DOHH2 (cell line): ENCODE measurements around the gene PIK3CG.
"Not testable (repeated sequence)": the region's sequence is repeated elsewhere in the genome, so short reads cannot be mapped to it uniquely, and the experiment has no call there.

Experiments
- H3F3A ChIP-seq: fragments of 200-600 bp; sonication (generic), shearing (Covaris generic); 2 replicates; pipeline ENCODE4 v1.6.0; 2016; ENCODE audit warnings: antibody characterized with exemption, mild to moderate bottlenecking; ENCODE audit not compliant: control insufficient read depth, insufficient read depth
- H3K27ac ChIP-seq: fragments of 200-600 bp; sonication (generic); 2 replicates; pipeline ENCODE4 v1.5.1; 2014; ENCODE audit warnings: low read depth, mild to moderate bottlenecking, low read length, moderate library complexity
- H3K27me3 ChIP-seq: fragments of 200-600 bp; sonication (generic); 2 replicates; pipeline ENCODE4 v1.6.1; 2014; ENCODE audit warnings: mild to moderate bottlenecking, low read length, mixed read lengths; ENCODE audit not compliant: control insufficient read depth
- H3K36me3 ChIP-seq: fragments of 200-600 bp; sonication (generic); 2 replicates; pipeline ENCODE4 v1.6.1; 2014; ENCODE audit warnings: mild to moderate bottlenecking, low read length, moderate library complexity, mixed read lengths; ENCODE audit not compliant: control insufficient read depth
- H3K4me1 ChIP-seq: fragments of 200-600 bp; sonication (generic); 2 replicates; pipeline ENCODE4 v1.6.1; 2014; ENCODE audit warnings: mild to moderate bottlenecking, low read length, mixed read lengths; ENCODE audit not compliant: control insufficient read depth
- H3K4me2 ChIP-seq: fragments of 200-600 bp; sonication (generic); 2 replicates; pipeline ENCODE4 v1.6.0; 2014; ENCODE audit warnings: mild to moderate bottlenecking, low read length, moderate library complexity
- H3K4me3 ChIP-seq: fragments of 200-600 bp; sonication (generic); 2 replicates; pipeline ENCODE4 v1.5.1; 2014; ENCODE audit warnings: mild to moderate bottlenecking, low read length, mixed read lengths
- H3K79me2 ChIP-seq: fragments of 200-600 bp; sonication (generic); 2 replicates; pipeline ENCODE4 v1.6.1; 2014; ENCODE audit warnings: mild to moderate bottlenecking, low read length, mixed read lengths; ENCODE audit not compliant: control insufficient read depth
- H3K9me2 ChIP-seq: fragments of 200-600 bp; sonication (generic); replicated peaks from 2 replicates; pipeline ENCODE4 v1.6.1; 2014; ENCODE audit warnings: mild to moderate bottlenecking, low read length, mixed read lengths; ENCODE audit not compliant: control insufficient read depth
- H3K9me3 ChIP-seq: fragments of 200-600 bp; sonication (generic); 2 replicates; pipeline ENCODE4 v1.6.1; 2014; ENCODE audit warnings: antibody characterized with exemption, low read length, mixed read lengths; ENCODE audit not compliant: control insufficient read depth, insufficient read depth
- H4K20me1 ChIP-seq: fragments of 200-600 bp; sonication (generic); 2 replicates; pipeline ENCODE4 v1.6.0; 2014; ENCODE audit warnings: low read depth, mild to moderate bottlenecking, antibody characterized with exemption, low read length, moderate library complexity; ENCODE audit not compliant: control insufficient read depth, insufficient read depth
- EZH2phosphoT487 ChIP-seq: fragments of 200-600 bp; sonication (generic); IDR thresholded peaks from 2 replicates; pipeline ENCODE4 v1.6.1; 2017; ENCODE audit warnings: borderline replicate concordance, mild to moderate bottlenecking, antibody characterized with exemption, low read length, moderate library complexity, mixed read lengths
- TF ChIP-seq, protein P1 (sequence below): fragments of 200-600 bp; sonication (generic); IDR thresholded peaks from one replicate; pipeline ENCODE4 v1.5.1; 2014; ENCODE audit warnings: antibody characterized with exemption, mild to moderate bottlenecking, low read depth, low read length; ENCODE audit not compliant: poor library complexity, severe bottlenecking

PIK3CG gene

DNA sequence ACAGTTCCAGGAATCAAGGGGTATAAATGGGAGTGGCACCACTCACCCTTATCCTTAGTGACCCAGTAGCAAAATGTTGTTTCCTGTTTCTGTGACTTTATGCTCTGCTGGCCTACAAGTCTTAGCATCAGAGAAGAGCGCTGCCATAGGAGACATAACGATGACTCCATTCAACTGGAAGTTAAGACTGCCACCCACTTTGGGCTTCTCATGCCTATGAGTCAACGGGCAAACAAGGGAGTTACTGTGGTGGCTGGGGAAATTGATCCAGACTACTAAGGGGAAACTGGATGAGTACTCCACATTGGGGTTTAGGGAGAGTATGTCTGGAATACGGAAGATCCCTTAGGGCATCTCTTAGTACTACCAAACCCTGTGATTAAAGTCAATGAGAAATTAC, 40.6 kb upstream of the PIK3CG start:
- no peaks in the 10 kb centered on the region for H3K79me2 ChIP-seq
- H3K27me3 ChIP-seq: no peaks in the 10 kb centered on the region
- H3K9me2 ChIP-seq: no peaks in the 10 kb centered on the region
- H3K4me1 ChIP-seq: no peaks in the 10 kb centered on the region
- H3K27ac ChIP-seq: no peak overlapping the region
- no peak overlapping the region for H3K4me3 ChIP-seq
- no peaks in the 10 kb centered on the region for H3K36me3 ChIP-seq
- no peak overlapping the region for H3K4me2 ChIP-seq
- TF ChIP-seq, protein P1, sequence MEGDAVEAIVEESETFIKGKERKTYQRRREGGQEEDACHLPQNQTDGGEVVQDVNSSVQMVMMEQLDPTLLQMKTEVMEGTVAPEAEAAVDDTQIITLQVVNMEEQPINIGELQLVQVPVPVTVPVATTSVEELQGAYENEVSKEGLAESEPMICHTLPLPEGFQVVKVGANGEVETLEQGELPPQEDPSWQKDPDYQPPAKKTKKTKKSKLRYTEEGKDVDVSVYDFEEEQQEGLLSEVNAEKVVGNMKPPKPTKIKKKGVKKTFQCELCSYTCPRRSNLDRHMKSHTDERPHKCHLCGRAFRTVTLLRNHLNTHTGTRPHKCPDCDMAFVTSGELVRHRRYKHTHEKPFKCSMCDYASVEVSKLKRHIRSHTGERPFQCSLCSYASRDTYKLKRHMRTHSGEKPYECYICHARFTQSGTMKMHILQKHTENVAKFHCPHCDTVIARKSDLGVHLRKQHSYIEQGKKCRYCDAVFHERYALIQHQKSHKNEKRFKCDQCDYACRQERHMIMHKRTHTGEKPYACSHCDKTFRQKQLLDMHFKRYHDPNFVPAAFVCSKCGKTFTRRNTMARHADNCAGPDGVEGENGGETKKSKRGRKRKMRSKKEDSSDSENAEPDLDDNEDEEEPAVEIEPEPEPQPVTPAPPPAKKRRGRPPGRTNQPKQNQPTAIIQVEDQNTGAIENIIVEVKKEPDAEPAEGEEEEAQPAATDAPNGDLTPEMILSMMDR: no peak
- no peak for TF ChIP-seq EZH2phosphoT487
- H3K9me3 ChIP-seq: peaks cover 4% of the 10 kb centered on the region; the same call in 1 of the 2 replicates
- H3F3A ChIP-seq: no peaks in the 10 kb centered on the region
- H4K20me1 ChIP-seq: no peaks in the 10 kb centered on the region

DNA sequence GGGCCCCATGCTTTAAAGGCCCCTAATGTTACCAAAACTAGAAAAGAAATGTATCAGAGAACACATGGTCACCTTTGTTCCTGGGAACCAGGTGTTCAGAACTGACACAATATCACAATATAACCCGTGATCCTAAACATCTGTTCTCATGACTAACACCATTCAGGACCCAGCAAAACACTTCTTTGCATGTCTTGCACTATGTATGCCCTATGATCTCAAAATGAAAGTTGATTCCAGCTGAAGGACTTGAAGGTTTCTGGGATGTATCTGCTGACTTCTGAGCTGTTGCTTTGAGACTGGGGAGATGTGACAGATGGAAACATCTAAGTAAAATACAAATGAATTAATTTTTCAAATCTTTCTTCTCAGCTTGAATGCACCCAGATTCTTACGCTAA, 37.5 kb upstream of the PIK3CG start:
- no peaks in the 10 kb centered on the region for H3F3A ChIP-seq
- H3K27ac ChIP-seq: no peak overlapping the region
- no peak overlapping the region for H3K4me2 ChIP-seq
- H4K20me1 ChIP-seq: no peaks in the 10 kb centered on the region
- H3K9me2 ChIP-seq: no peaks in the 10 kb centered on the region
- H3K4me1 ChIP-seq: no peaks in the 10 kb centered on the region
- no peaks in the 10 kb centered on the region for H3K27me3 ChIP-seq
- H3K36me3 ChIP-seq: no peaks in the 10 kb centered on the region
- no peak overlapping the region for H3K4me3 ChIP-seq
- no peak for TF ChIP-seq EZH2phosphoT487
- TF ChIP-seq, protein P1: no peak
- peaks cover 4% of the 10 kb centered on the region; the same call in 1 of the 2 replicates for H3K9me3 ChIP-seq
- H3K79me2 ChIP-seq: no peaks in the 10 kb centered on the region

DNA sequence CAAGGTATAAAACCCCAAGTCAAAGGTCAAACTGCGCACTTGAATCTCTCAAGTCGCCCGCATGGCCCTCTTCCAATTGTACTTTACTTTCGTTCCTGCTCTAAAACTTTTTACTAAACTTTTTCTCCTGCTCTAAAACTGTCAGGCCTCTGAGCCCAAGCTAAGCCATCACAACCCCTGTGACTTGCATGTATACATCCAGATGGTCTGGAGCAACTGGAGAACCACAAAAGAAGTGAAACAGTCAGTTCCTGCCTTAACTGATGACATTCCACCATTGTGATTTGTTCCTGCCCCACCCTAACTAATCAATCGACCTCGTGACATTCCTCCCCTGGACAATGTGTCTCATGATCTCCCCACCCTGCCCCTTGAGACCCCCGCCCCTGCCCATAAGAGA, 35.6 kb upstream of the PIK3CG start:
- Histone ChIP-seq H3K4me2 (no peak overlapping the region), H3K79me2 (no peaks in the 10 kb centered on the region), H3K4me3 (no peak overlapping the region), H3K4me1 (no peaks in the 10 kb centered on the region), H3K9me2 (no peaks in the 10 kb centered on the region), H3K27ac (no peak overlapping the region), H3K9me3 (peaks cover 4% of the 10 kb centered on the region; the same call in 1 of the 2 replicates), H3F3A (no peaks in the 10 kb centered on the region), H4K20me1 (no peaks in the 10 kb centered on the region), H3K27me3 (no peaks in the 10 kb centered on the region), H3K36me3 (no peaks in the 10 kb centered on the region)
- no peak for TF ChIP-seq EZH2phosphoT487
- TF ChIP-seq, protein P1: no peak

DNA sequence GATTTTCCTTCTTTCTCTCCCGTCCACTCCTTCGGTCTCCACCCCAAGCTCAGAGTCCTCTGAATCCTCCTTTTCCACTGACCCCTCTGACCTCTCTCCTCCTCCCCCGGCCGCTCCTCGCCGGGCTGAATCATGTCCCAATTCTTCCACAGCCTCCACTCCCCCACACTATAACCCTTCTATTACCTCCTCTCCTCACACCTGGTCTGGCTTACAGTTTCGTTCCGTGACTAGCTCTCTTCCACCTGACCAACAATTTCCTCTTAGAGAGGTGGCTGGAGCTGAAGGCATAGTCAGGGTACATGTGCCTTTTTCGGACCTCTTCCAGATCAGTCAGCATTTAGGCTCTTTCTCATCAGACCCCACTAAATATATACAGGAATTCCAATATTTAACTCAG, 34.2 kb upstream of the PIK3CG start:
- not testable (repeated sequence) for H3K9me3 ChIP-seq, H3K79me2 ChIP-seq, H4K20me1 ChIP-seq, H3K27me3 ChIP-seq, H3K9me2 ChIP-seq, H3K4me1 ChIP-seq, H3K4me2 ChIP-seq, H3K36me3 ChIP-seq, H3K4me3 ChIP-seq, H3K27ac ChIP-seq, H3F3A ChIP-seq
